NCI-H82 treated with DMSO at 0.1 percent for 48 hours (cell line): Measurements from ENCODE around the gene NF2.
"Not testable (repeated sequence)": the region's sequence is repeated elsewhere in the genome, so short reads cannot be mapped to it uniquely, and the experiment has no call there.

Experiments
- DNase-seq: peaks from one replicate; lab custom pipeline; 2025; ENCODE audit not compliant: unreplicated experiment; lab: John Stamatoyannopoulos, UW

The NF2 gene

GRCh38 chr22:29594447-29594846, 9.0 kb upstream of the NF2 start:
- DNase-seq: not testable (repeated sequence)

GRCh38 chr22:29596408-29596807, 7.0 kb upstream of the NF2 start:
- DNase-seq: no peak

GRCh38 chr22:29597871-29598683, 5.4 kb upstream of the NF2 start:
- not testable (repeated sequence) for DNase-seq

- DNase-seq: no peak
Observed at GRCh38 chr22:29598684-29599020, 4.8 kb upstream of the NF2 start.

GRCh38 chr22:29604076-29604360, 585 bp downstream of the NF2 start:
- no peak for DNase-seq

GRCh38 chr22:29605527-29605850, 2.1 kb downstream of the NF2 start:
- DNase-seq: no peak

GRCh38 chr22:29606320-29606719, 2.9 kb downstream of the NF2 start:
- no peak for DNase-seq

GRCh38 chr22:29607426-29607825, 4.0 kb downstream of the NF2 start:
- no peak for DNase-seq

- no peak for DNase-seq
Observed at GRCh38 chr22:29609139-29609538, 5.7 kb downstream of the NF2 start.

GRCh38 chr22:29610780-29611179, 7.3 kb downstream of the NF2 start:
- DNase-seq: no peak

GRCh38 chr22:29615705-29616327, 12.4 kb downstream of the NF2 start:
- no peak for DNase-seq

GRCh38 chr22:29617922-29618629, 14.6 kb downstream of the NF2 start:
- no peak for DNase-seq

- DNase-seq: no peak
Observed at GRCh38 chr22:29621761-29622526, 18.5 kb downstream of the NF2 start.

GRCh38 chr22:29623059-29623458, 19.6 kb downstream of the NF2 start:
- DNase-seq: no peak

- DNase-seq: no peak
Observed at GRCh38 chr22:29623553-29624169, 20.2 kb downstream of the NF2 start.

- DNase-seq: peak; percentile 21
Observed at GRCh38 chr22:29625090-29625825, 21.8 kb downstream of the NF2 start.

GRCh38 chr22:29626497-29627195, 23.2 kb downstream of the NF2 start:
- DNase-seq: no peak

GRCh38 chr22:29627196-29627535, 23.7 kb downstream of the NF2 start:
- DNase-seq: no peak

GRCh38 chr22:29628996-29629902, 25.8 kb downstream of the NF2 start:
- no peak for DNase-seq
